CD4-positive, alpha-beta T cell treated with Interleukin-10 for 1 hour (primary cell): ENCODE results near the gene FRG2B.
"Not testable (repeated sequence)": the region's sequence is repeated elsewhere in the genome, so short reads cannot be mapped to it uniquely, and the experiment has no call there.

ENCODE experiments used
- DNase-seq: peaks from one replicate; pipeline ENCODE4 v3.0.0-alpha.2; 2020

FRG2B gene

DNA sequence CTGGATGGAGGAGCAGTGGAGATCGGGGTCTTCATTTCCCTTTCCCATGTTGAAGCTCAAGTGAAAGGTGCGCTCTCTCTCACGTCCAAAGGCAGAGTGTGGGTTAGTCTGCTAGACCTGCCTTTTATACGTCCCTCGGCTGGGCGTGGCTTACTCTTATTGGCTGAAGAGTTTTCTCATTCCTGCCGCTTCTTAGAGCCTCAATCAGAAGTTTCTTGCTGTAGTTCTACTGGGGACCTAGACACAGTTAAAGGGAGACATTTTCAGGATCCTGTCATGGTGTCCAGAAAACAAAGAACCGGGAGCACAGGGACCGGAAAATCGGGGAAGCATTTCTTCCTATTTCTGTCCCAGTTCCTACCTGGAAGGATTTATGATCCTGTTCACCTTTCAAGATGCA, at the start of gene FRG2B:
Gene FRG2B, minus strand, starts transcription at position 101 of the 400 bp plus-strand sequence. Its CDS starts 53 bp downstream, at position 48.
- DNase-seq = not testable (repeated sequence)

DNA sequence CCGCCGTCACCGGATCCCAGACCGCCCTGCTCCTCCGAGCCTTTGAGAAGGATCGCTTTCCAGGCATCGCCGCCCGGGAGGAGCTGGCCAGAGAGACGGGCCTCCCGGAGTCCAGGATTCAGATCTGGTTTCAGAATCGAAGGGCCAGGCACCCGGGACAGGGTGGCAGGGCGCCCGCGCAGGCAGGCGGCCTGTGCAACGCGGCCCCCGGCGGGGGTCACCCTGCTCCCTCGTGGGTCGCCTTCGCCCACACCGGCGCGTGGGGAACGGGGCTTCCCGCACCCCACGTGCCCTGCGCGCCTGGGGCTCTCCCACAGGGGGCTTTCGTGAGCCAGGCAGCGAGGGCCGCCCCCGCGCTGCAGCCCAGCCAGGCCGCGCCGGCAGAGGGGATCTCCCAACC, 40.9 kb upstream of the FRG2B start:
- DNase-seq = not testable (repeated sequence)

DNA sequence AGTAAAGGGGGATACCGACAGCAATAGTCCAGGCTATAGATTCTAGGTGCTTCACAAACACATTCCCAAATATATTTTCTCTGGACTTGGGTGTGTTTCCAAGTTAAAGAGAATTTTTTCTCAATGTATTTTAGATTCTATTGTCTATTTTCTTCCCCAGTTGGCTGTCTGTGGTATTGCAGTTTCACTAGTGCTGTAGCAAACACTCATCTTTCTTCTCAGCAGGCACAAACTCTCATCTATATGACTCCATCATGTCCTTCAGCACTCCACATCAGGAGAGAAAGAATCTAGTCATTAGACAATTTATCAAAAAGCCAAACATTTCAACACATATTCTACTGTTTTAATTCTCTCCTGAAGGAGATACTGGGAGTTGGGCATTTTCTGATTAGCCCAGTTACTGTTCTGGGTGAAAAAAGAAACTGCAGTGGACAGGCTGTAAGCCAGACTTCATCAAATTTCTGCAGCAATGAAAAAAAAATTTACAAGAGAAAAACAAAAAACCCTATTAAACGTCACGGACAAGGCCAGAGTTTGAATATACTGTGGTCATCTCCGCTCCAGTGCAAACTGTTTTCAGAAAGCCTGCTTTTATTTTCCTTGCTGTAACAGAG, 37.1 kb upstream of the FRG2B start:
- not testable (repeated sequence) for DNase-seq

DNA sequence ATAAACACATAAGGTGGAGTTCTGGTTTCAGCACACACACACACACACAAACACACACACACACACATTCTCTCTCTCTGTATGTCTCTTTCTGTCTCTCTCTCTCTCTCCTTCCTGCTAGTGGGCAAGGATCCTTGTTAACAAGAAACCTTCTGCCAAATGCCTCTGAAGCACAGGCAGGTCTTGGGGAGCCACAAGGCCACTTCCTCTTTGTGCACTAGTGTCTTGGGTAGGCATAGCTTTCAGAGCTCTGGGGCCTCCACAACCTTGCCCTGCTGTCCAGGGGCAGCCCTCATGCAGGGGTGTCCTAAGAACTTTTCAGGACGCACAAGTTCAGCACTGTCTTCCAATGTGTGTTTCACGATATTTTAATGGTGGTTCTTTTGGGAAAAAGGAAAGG, 34.5 kb upstream of the FRG2B start:
- DNase-seq = not testable (repeated sequence)

DNA sequence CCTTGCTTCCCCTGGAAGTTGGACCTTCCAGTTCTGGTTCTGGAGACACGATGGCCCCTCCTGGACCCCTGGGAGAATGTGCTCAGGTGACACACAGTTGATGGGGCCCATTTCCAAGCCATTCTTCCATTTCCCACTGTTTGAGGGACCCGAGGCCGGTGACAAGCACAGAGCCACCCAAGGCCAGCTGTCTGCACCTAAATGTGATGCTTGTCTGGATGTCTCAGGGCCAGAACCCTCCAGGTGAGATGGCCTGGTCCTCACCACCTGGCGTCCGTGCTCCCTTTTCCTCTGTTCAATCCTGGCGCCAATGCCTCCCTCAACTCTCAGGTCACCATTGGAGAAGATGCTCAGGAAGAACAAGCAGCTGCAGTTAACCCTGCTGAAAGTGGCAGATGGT, 33.9 kb upstream of the FRG2B start:
- not testable (repeated sequence) for DNase-seq

DNA sequence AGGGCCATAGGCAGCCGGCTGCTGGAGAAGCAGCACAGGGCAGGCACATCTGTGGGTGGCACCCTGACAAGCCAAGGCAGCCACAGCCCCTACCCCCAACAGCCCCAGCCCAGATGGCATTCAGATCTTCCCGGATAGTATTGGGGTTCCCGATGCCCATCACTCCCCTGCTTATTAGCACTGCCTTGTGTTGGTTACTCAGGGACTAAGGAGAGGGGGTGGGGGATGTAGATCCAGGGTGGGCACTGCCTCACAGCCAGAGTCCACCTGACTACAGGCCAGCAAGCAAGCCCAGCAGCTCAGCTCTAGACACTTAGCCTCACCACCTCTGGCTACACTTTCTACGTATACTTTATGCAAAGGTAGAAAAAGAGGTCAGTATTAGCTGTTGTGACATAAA, 30.7 kb upstream of the FRG2B start:
- not testable (repeated sequence) for DNase-seq

DNA sequence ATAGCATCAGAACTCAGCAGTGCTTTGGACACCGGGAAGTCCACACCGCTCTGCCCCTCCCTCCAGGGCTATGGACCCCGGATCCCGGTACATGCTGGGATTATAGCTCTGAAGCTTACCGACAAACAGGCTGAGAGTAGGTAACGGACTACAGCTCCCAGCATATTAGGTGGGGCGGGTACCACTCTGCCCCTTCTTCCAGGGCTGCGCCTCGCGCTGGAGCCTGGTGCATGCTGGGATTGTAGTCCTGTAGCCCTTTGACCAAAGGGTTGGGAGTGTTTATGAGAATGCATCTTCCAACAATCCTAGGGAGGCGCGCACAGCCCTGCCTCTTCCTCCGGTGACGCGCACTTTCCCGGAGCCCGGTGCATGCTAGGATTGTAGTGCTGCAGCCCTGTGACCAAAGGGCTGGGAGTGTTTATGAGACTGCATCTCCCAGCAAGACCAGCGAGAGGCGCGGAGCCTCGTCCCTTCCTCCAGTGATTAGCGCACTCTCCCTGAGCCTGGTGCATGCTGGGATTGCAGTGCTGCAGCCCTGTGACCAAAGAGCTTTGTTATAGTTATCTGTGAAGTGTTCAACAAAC, 22.4 kb upstream of the FRG2B start:
- DNase-seq = not testable (repeated sequence)

DNA sequence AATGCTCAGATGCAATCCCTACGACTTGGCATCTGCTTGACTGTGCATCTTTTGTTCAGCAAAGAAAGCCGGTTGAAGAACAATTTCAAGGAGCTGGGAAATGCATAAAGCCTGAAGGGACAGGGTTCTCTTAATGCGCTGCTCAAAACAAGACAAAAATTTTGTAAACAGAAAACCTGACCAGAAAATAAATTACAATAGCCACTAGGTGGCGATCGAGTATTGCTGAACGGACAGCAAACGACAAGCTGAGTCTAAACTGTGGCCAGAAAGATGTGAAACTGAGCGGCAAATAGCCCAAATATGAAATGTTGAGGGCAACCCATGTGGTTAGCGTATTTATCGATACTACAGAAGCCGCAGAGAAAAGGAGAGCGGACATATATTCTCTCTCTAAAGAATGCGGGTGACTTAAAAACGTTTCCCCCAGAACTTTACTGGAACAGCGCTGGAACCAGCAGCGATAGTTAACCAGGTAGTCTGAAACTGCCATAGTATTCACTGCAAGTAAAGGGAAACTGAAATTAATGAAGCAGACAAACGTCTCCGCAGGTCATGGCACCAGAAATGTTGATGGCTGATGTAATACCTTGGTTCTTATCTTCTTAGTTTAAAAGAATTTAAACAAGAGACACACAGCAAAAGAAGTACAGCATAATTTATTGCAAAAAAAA, 20.6 kb upstream of the FRG2B start:
- DNase-seq = peak; percentile 19

DNA sequence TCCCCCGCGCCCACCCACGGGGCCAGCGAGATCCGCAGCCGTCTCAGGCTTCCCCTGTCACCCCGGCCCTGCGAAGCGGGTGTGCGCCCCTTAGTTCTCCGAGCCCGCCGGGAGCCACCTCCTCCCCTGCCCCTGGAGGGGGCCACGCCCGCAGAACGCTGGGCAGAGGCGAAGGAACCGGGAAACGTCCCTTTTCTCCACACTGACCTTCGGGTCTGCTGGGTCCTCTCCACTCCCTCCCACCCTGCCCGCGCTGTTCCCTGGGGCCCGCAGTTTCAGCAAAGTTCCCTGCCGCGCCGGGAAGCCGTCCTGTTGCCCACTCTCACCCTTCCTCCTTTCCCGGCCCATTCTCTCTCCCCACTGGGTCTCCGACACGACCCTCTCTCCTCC, 11.2 kb upstream of the FRG2B start:
- not testable (repeated sequence) for DNase-seq

DNA sequence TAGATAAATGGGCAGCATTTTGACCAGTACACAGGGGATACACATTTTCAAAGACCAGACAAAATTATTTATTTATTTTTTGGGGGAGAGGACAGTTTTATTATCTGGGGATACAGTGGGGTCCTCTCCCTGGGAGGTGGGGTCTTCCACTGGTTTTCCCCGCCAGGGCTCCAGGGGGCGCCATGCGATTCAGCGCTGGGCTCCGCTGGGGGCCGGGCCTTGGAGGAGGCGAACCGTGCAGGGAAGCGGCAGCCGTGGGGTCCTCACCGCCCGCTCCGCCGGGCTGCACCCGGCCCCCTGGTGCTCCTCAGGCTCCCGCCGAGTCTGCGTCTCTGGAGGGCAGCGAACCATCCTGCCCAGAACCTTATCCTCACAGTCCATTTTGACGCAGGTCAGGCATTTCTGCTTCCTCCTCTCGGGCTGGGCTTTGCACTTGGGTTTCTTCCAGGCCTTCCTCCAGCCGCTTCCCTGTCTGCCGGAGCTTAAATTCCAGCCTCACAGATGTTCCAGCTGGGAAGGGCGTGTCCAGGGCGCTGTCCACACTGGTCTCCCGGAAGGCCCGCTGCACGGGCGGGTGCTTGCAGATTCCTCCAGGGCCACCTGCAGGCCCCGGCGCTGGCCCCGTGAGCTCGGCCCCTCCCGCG, 10.7 kb upstream of the FRG2B start:
- not testable (repeated sequence) for DNase-seq

DNA sequence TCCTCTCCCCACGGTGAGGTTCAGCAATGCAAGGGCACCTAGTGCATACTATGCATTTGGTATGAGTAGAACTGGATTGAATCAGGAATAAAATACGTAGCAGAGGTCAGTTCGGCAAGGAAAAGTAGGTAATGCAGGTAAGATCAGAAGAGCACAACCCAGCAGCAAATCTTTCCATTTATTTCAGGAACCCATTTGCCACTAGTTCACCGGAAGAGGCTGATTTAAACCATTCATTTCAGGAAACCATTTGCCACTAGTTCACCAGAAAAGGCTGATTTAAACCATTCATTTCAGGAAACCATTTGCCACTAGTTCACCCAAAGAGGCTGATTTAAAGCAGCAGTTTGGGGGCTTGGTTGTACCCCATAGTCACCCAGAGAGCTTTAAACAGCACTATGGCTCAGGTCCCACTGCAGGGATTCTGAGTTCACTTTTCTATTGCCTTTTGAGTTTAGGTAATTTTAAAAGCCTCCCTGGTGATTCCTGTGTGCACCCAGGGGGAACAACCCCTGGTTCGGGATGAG, 4.2 kb upstream of the FRG2B start:
- not testable (repeated sequence) for DNase-seq

DNA sequence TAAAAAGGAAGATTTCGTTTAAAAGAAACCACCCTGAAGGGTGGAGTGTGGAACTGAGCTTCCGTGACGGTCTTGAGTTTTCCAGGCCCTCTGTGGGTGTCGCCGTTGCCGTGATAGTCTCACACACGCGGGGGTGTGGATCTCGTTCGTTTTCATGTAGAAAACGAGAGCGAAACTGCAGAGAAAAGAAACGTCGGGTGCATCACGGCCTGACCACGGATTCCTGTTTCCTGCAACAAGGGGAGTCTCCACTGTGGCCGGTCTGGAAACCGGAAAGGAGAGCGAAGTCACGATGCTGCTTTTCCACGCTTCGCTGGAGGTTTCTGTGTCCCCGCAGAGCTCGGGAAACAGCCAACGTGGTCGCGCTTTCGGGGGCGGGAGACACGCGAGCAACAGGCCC, 4.1 kb downstream of the FRG2B start:
- DNase-seq = not testable (repeated sequence)

DNA sequence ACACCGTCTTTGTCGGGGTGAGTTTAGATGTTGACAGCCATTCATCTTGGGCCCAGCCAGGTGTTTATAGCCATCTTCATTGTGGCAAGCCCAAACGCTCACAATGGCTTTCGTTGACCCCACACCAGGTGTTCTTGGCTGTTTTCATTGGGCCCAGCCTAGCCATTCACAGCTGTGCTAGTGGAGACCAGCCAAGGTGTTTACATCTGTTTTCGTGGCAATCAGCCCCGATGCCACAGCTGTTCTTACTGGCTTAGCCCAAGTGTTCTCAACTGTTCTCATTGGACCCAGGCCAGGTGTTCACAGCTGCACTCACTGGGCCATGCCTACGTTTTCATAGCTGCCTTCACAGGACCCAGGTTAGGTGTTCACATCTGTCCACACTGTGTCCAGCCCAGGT, 7.7 kb downstream of the FRG2B start:
- DNase-seq = no peak

DNA sequence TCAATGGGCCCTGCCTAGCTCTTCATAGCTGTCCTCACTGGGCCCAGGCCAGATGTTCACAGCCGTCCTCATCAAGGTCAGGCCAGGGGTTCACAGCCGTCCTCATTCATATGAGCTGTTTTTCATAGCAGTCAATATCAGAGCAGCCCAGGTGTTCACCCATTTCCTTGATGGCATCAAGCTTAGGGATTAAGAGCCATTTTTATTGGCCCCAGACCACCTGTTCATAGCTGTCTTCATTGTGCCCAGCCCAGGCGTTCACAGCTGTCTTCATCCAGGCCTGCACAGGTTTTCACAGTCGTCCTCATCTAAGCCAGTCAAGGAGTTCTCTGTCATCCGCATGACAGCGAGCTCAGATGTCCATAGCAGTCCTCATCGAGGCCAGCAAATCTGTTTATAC, 9.4 kb downstream of the FRG2B start:
- DNase-seq = no peak

DNA sequence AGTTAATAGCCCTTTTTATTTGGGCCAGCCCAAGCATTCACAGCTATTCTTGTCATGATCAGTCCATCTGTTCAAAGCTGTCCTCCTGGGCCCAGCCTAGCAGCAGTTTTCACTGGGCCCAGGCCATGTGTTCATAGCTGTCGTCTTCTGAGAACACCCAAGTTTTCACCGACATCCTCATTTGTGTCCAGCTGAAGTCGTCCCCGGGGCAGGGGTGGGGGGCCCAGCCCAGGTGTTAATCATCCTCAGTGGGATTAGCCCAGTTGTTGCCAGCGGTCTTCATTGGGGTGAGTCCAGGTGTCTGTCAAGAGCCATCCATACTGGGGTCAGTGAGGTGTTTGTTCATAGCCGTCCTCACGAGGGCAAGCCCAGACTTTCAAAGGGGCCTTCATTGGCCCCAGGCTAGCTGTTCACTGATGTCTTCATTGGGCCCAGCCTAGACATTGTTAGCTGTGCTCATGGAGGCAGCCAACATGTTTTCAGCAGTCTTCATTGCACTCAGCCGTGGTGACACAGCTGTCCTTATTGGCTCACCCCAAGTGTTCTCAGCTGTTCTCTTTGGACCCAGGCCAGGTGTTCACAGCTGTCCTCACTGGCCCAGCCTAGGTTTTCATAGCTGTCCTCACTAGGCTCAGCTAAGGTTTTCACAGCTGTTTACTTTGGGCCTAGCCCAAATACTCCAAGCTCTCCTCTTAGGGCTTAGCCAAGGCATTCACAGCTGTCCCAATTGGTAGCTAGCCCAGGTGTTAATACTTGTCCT, 10.0 kb downstream of the FRG2B start:
- no peak for DNase-seq

DNA sequence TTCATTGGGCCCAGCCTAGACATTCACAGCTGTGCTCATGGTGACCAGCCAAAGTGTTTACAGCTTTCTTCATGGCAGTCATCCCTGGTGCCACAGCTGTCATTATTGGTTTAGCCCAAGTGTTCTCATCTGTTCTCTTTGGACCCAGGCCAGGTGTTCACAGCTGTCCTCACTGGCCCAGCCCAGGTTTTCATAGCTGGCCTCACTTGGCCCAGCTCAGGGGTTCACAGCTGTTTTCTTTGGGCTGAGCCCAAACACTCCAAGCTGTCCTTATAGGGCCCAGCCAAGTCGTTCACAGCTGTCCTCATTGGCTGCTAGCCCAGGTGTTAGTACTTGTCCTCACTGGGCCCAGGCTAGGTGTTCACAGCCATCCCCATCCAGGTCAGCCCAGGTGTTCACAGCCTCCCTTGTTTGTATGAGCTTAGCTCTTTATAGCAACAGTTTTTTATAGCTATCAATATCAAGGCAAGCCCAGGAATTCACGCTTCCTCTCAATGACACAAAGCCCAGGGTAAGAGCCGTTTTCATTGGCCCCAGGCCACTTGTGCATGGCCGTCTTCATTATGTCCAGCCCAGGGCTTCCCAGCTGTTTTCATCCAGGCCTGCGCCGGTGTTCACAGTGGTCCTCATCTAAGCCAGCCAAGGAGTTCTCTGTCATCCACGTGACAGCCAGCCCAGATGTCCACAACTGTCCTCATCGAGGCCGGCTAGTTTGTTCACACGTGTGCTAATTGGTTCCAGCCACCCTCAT, 11.6 kb downstream of the FRG2B start:
- no peak for DNase-seq

DNA sequence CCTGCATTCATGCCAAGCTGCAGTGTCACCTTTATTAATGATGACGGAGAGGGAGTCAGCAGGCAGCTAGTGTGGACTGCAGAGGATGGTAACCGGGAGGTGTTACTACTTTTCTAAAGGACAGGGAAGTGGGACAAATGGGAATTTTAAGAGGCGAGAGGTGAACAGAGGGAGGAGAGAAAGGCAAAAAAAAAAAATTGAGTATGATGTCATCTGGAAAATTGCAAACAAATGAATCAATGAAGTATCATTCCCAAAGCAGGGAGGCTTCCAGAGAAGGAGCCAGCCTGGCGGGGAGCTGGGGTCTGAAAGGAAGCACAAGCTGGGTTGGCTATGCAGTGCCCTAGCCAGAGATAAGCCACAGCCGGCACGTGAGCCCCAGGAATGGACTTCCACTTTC, 12.9 kb downstream of the FRG2B start:
- no peak for DNase-seq

DNA sequence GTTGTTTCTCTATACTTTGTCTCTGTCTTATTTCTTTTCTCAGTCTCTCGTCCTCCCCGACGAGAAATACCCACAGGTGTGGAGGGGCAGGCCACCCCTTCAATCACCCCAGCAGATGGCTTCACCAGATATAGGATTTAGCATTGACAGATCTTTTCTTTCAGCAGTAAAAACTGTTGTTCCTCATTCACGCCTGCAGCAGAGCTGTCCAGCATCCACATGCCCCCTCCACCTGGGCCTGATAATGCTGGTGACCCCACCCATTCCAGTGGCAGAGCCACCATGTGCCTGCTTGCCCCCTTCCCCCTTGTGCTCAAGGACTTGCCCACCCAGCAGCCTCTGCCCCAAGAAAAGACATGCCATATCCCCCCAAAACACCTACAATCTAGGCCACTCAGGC, 15.5 kb downstream of the FRG2B start:
- no peak for DNase-seq

DNA sequence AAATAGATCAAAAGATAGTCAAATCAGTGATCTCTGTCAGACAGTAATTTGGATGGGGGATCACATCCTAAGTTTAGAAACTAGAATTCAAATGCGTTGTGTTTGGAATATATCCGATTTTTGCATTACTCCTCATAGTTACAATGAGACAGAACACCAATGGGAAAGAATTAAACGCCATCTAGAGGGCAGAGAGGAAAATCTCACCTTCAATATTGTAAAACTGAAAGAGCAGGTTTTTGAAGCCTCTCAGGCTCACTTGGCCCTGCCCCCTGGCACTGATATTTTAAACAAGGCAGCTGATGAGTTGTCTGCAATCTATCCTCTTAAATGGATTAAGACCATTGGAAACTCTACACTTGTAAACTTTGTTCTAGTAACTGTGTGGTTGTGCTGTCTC, 17.7 kb downstream of the FRG2B start:
- no peak for DNase-seq

DNA sequence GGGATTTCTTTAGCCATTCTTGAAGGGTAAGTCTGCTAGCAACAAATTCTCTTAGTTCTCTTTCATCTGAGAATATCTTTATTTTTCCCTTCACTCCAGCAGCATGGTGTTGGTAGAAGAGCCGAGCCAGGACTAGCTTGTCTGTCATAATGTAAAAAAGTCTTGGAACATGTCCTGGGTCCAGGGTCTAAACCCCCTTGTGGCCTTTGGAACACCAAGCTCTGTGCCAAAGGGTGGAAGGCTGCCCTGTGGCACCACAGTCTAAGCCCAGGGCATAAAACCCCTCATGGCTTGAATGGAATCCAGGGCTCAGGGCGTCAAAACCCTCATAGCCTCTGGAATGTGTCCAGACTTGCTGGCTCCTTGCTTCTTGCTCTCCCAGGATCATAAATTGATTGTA, 23.2 kb downstream of the FRG2B start:
- DNase-seq = not testable (repeated sequence)

DNA sequence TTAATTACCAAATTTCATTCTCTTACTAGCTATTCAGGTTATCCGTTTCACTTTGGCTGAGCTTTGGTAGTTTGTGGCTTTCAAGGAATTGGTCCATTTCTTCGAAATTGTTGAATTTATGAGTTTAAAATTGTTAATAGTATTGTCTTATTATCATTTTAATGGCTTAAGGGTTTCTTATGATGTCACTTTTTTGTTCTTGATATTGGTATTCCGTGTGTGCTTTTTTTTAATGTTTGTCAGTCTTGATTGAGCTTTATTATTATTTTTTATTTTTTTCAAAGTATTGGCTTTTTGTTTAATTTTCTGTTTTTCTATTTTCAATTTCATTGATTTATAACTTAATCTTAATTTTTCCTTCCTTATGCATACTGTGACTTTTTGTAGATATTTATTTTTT, 25.9 kb downstream of the FRG2B start:
- no peak for DNase-seq

DNA sequence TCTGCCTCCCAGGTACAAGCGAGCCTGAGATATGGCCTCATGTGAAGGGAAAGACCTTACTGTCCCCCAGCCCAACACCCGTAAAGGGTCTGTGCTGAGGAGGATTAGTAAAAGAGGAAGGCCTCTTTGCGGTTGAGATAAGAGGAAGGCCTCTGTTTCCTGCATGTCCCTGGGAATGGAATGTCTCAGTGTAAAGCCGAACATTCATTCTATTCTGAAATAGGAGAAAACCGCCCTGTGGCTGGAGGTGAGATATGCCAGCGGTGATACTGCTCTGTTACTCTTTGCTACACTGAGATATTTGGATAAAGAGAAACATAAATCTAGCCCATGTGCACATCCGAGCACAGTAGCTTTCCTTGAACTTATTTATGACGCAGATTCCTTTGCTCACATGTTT, 26.7 kb downstream of the FRG2B start:
- DNase-seq = not testable (repeated sequence)
